Right ventricle myocardium superior (tissue), 1 donor: ENCODE results near the gene KCNC4. TPM values are rescaled to one million over a fixed set of nuclear protein-coding genes. Genes with fewer than 3 reads are reported as not detected.

ENCODE experiments used
- ATAC-seq: fragments of 200-7000 bp; cut with Tn5 transposase; one replicate; pipeline ENCODE4 v1.9.1; 2020; ENCODE audit warnings: mild to moderate bottlenecking; ENCODE audit not compliant: poor library complexity
- DNase-seq: peaks from one replicate; pipeline ENCODE4 v3.0.0-alpha.2; 2020
- intact Hi-C: fragments of 100-400 bp; cut with DNase I; formaldehyde crosslinking; loops from one replicate; pipeline ENCODE4 v1.11.2; 2022
- long read RNA-seq: library from polyadenylated mRNA; unstranded; transcript quantifications from one replicate; pipeline ENCODE4 v2.0.0, GENCODE V29; 2021
- total RNA-seq: library from RNA; stranded (reverse); fragmentation: NEBNext Ultra II Directional; extraction: Animal tissue kit (Norgen Biotek cat#: 25700); gene quantifications from one replicate; pipeline ENCODE4 v1.2.1, GENCODE V29; 2021
- donor health status: DM: no; HTN: yes; CAD: no; lungs with severe emphysema.

The KCNC4 gene
- 4.2 TPM for total RNA-seq
- long read RNA-seq, full-length matches to known transcripts, result 10 of 12 reads
- long read RNA-seq, partial matches to known transcripts, result 1 of 12 reads
- long read RNA-seq, other reads (novel, unspliced or antisense), result 1 of 12 reads

- ATAC-seq, result peak; percentile 96
- intact Hi-C loops, result loop anchor here (2.0 to 10.0 kb wide), 3 partner anchors 52 to 285 kb away; no protein-coding TSS in a partner anchor
Observed at GRCh38 chr1:110209715-110210603, at the start of gene KCNC4. KCNC4 (plus strand) TSS chr1:110210314; CDS start chr1:110211500, 1,186 bp downstream.

GRCh38 chr1:110160538-110161100 is 49.5 kb upstream of the KCNC4 start:
- DNase-seq (no peak), ATAC-seq (no peak)

More at GRCh38 chr1:110209715-110210603, at the start of gene KCNC4:
- peak; percentile 95 for DNase-seq

GRCh38 chr1:110161165-110161564 is 48.9 kb upstream of the KCNC4 start:
- ATAC-seq, result no peak
- intact Hi-C loops, result no loop called here

More at GRCh38 chr1:110160538-110161100, 49.5 kb upstream of the KCNC4 start:
- intact Hi-C loops, result no loop called here

GRCh38 chr1:110161849-110162248 is 48.3 kb upstream of the KCNC4 start:
- no peak for ATAC-seq
- no peak for DNase-seq
- intact Hi-C loops, result no loop called here

More at GRCh38 chr1:110161165-110161564, 48.9 kb upstream of the KCNC4 start:
- DNase-seq, result no peak

GRCh38 chr1:110163591-110163990 is 46.5 kb upstream of the KCNC4 start:
- ATAC-seq, result no peak
- DNase-seq, result no peak
- intact Hi-C loops, result no loop called here

- DNase-seq, result no peak
Observed at GRCh38 chr1:110164725-110165350, 45.3 kb upstream of the KCNC4 start.

GRCh38 chr1:110165761-110166231 is 44.3 kb upstream of the KCNC4 start:
- intact Hi-C loops, result no loop called here
- peak; percentile 39 for ATAC-seq
- DNase-seq, result no peak

More at GRCh38 chr1:110164725-110165350, 45.3 kb upstream of the KCNC4 start:
- no peak for ATAC-seq
- intact Hi-C loops, result no loop called here

GRCh38 chr1:110166861-110167260 is 43.3 kb upstream of the KCNC4 start:
- intact Hi-C loops, result no loop called here
- ATAC-seq (no peak), DNase-seq (no peak)

GRCh38 chr1:110170766-110171733 is 39.1 kb upstream of the KCNC4 start:
- intact Hi-C loops, result no loop called here
- DNase-seq, result no peak
- no peak for ATAC-seq

- intact Hi-C loops, result no loop called here
- ATAC-seq, result no peak
Observed at GRCh38 chr1:110172001-110172400, 38.1 kb upstream of the KCNC4 start.

GRCh38 chr1:110173466-110174105 is 36.5 kb upstream of the KCNC4 start:
- no peak for DNase-seq
- no peak for ATAC-seq
- intact Hi-C loops, result no loop called here

More at GRCh38 chr1:110172001-110172400, 38.1 kb upstream of the KCNC4 start:
- DNase-seq, result no peak

GRCh38 chr1:110174961-110175360 is 35.2 kb upstream of the KCNC4 start:
- DNase-seq (no peak), ATAC-seq (no peak)
- intact Hi-C loops, result no loop called here

- ATAC-seq, result peak; percentile 71
- intact Hi-C loops, result no loop called here
- DNase-seq, result peak; percentile 68
Observed at GRCh38 chr1:110176299-110176956, 33.7 kb upstream of the KCNC4 start.

GRCh38 chr1:110177775-110178174 is 32.3 kb upstream of the KCNC4 start:
- ATAC-seq (no peak), DNase-seq (no peak)
- intact Hi-C loops, result no loop called here

- DNase-seq (no peak), ATAC-seq (no peak)
- intact Hi-C loops, result no loop called here
Observed at GRCh38 chr1:110183642-110184167, 26.4 kb upstream of the KCNC4 start.

GRCh38 chr1:110184446-110184845 is 25.7 kb upstream of the KCNC4 start:
- intact Hi-C loops, result no loop called here
- DNase-seq (no peak), ATAC-seq (no peak)

- intact Hi-C loops, result no loop called here
- peak; percentile 73 for ATAC-seq
- DNase-seq, result peak; percentile 61
Observed at GRCh38 chr1:110185181-110185580, 24.9 kb upstream of the KCNC4 start.
